PC-3 (cell line): Measurements from ENCODE around the gene ACOXL.

ENCODE experiments used
- CTCF ChIP-seq: fragments of 300-600 bp; sonication (generic); conservative IDR thresholded peaks from 2 replicates; pipeline ENCODE4 v1.5.1; 2017; ENCODE audit warnings: antibody characterized with exemption, low read depth, mild to moderate bottlenecking, low read length
- EZH2 ChIP-seq: fragments of 300-600 bp; sonication (generic); IDR thresholded peaks from one replicate; pipeline ENCODE4 v1.6.1; 2017; ENCODE audit warnings: antibody characterized with exemption, mild to moderate bottlenecking, low read length; ENCODE audit not compliant: unreplicated experiment
- EZH2phosphoT487 ChIP-seq: fragments of 300-600 bp; sonication (generic); IDR thresholded peaks from 2 replicates; pipeline ENCODE4 v1.6.1; 2018; ENCODE audit warnings: mild to moderate bottlenecking, antibody characterized with exemption, low read length, borderline replicate concordance

- TF ChIP-seq CTCF (no peak), EZH2 (no peak), EZH2phosphoT487 (no peak)
Measured at GRCh38 chr2:110970201-110970600, 237.8 kb downstream of the ACOXL start.
